ENCODE measurements around the gene MT3. TPM values are rescaled to one million over a fixed set of nuclear protein-coding genes. Genes with fewer than 3 reads are reported as not detected.

MT3 gene
- total and polyA plus RNA-seq, 2 of the 13 experiments (the other 11 are each of a cell fraction or from before 2014, with no cell fraction given) = not detected

- no peak for TF ChIP-seq PRDM15 (CRISPR knock-in tag; IDR thresholded peaks at IDR 0.05)
- TF ChIP-seq CREBL2 (CRISPR knock-in tag; IDR thresholded peaks at IDR 0.05; ENCODE audit: borderline replicate concordance) = no peak
- TF ChIP-seq HNRNPLL (IDR thresholded peaks at IDR 0.05; ENCODE audit: low read depth, low read length, poor library complexity, severe bottlenecking) = no peak
- peak; percentile 70; the same call in 1 of the 2 replicates for TF ChIP-seq HOMEZ (CRISPR knock-in tag; IDR thresholded peaks at IDR 0.05; ENCODE audit: low read depth)
- no peak for TF ChIP-seq CCDC6 (CRISPR knock-in tag; IDR thresholded peaks at IDR 0.05)
- TF ChIP-seq RFX3 (CRISPR knock-in tag; IDR thresholded peaks at IDR 0.05) = no peak
- TF ChIP-seq SMARCC2 (IDR thresholded peaks at IDR 0.05) = no peak
- no peak; the same call in 1 of the 2 replicates for TF ChIP-seq THRA (CRISPR knock-in tag; IDR thresholded peaks at IDR 0.05; ENCODE audit: borderline replicate concordance)
- TF ChIP-seq ZFX (CRISPR knock-in tag; IDR thresholded peaks at IDR 0.05; ENCODE audit: low read depth) = peak; percentile 78
- TF ChIP-seq ZFP36 (IDR thresholded peaks at IDR 0.05; ENCODE audit: borderline replicate concordance, low read depth, low read length, partially characterized antibody) = no peak
- TF ChIP-seq MXD3 (CRISPR knock-in tag; IDR thresholded peaks at IDR 0.05) = no peak
- TF ChIP-seq GPBP1L1 (CRISPR knock-in tag; IDR thresholded peaks at IDR 0.05) = no peak
- no peak for TF ChIP-seq NR3C1 (CRISPR knock-in tag; IDR thresholded peaks at IDR 0.05)
- no peak for TF ChIP-seq CHD2 (IDR thresholded peaks at IDR 0.05; ENCODE audit: low read depth, low read length)
- TF ChIP-seq ZNF33B (CRISPR knock-in tag; IDR thresholded peaks at IDR 0.05) = no peak
- no peak for TF ChIP-seq FOXM1 (CRISPR knock-in tag; IDR thresholded peaks at IDR 0.05)
- no peak for TF ChIP-seq E2F2 (CRISPR knock-in tag; IDR thresholded peaks at IDR 0.05; ENCODE audit: borderline replicate concordance)
These were observed 37.3 kb upstream of the MT3 start (continued) for GRCh38 chr16:56551796-56552738.

Data from HepG2 (cell line).